Loucy (cell line): ENCODE data around the gene CTIF.

Experiments used
- H2AFZ ChIP-seq: fragments of 200-600 bp; sonication (generic); 2 replicates; pipeline ENCODE4 v1.6.0; 2016; ENCODE audit warnings: antibody characterized with exemption, mild to moderate bottlenecking, low read length, moderate library complexity
- H3F3A ChIP-seq: fragments of 200-600 bp; 2 replicates; pipeline ENCODE4 v1.6.0; 2016; ENCODE audit warnings: antibody characterized with exemption, low read depth, mild to moderate bottlenecking
- H3K27me3 ChIP-seq: fragments of 200-600 bp; sonication (generic); 2 replicates; pipeline ENCODE4 v1.6.1; 2014; ENCODE audit warnings: low read length, mild to moderate bottlenecking; ENCODE audit not compliant: insufficient read depth, poor library complexity, severe bottlenecking
- H3K36me3 ChIP-seq: fragments of 200-600 bp; sonication (generic); 2 replicates; pipeline ENCODE4 v1.6.1; 2016; ENCODE audit warnings: low read length; ENCODE audit not compliant: insufficient read depth
- H3K4me1 ChIP-seq: fragments of 200-600 bp; sonication (generic); 2 replicates; pipeline ENCODE4 v1.5.1; 2014; ENCODE audit warnings: low read length, mild to moderate bottlenecking; ENCODE audit not compliant: insufficient read depth, poor library complexity, severe bottlenecking
- H3K4me2 ChIP-seq: fragments of 200-600 bp; sonication (generic); 2 replicates; pipeline ENCODE4 v1.6.0; 2014; ENCODE audit warnings: antibody characterized with exemption, low read length, low read depth, mild to moderate bottlenecking; ENCODE audit not compliant: poor library complexity, severe bottlenecking
- H3K4me3 ChIP-seq: fragments of 200-600 bp; sonication (generic); 2 replicates; pipeline ENCODE4 v1.5.1; 2014; ENCODE audit warnings: low read length, mild to moderate bottlenecking, mixed read lengths; ENCODE audit not compliant: poor library complexity, severe bottlenecking
- H3K79me2 ChIP-seq: fragments of 200-600 bp; sonication (generic); 2 replicates; pipeline ENCODE4 v1.6.1; 2014; ENCODE audit warnings: low read length; ENCODE audit not compliant: insufficient read depth
- H3K9ac ChIP-seq: fragments of 200-600 bp; sonication (generic); 2 replicates; pipeline ENCODE4 v1.6.0; 2014; ENCODE audit warnings: mild to moderate bottlenecking, low read depth, low read length, moderate library complexity; ENCODE audit not compliant: poor library complexity, severe bottlenecking
- H3K9me2 ChIP-seq: fragments of 200-600 bp; sonication (generic); replicated peaks from 2 replicates; pipeline ENCODE4 v1.6.1; 2016; ENCODE audit warnings: low read depth, low read length, mixed read lengths
- H3K9me3 ChIP-seq: fragments of 200-600 bp; sonication (generic); 2 replicates; pipeline ENCODE4 v1.6.1; 2014; ENCODE audit warnings: mild to moderate bottlenecking, antibody characterized with exemption, low read length, low read depth; ENCODE audit not compliant: insufficient read depth
- H4K20me1 ChIP-seq: fragments of 200-600 bp; sonication (generic); 2 replicates; pipeline ENCODE4 v1.6.0; 2014; ENCODE audit warnings: antibody characterized with exemption, low read length, mild to moderate bottlenecking; ENCODE audit not compliant: insufficient read depth, poor library complexity, severe bottlenecking
- EZH2phosphoT487 ChIP-seq: fragments of 200-600 bp; IDR thresholded peaks from 2 replicates; pipeline ENCODE4 v1.6.1; 2018; ENCODE audit warnings: antibody characterized with exemption, mild to moderate bottlenecking, moderate library complexity, borderline replicate concordance
- TF ChIP-seq, protein P1 (sequence below): fragments of 200-600 bp; sonication (generic); conservative IDR thresholded peaks from 2 replicates; pipeline ENCODE4 v1.5.1; 2014; ENCODE audit warnings: mild to moderate bottlenecking, antibody characterized with exemption, low read length

CTIF gene

DNA sequence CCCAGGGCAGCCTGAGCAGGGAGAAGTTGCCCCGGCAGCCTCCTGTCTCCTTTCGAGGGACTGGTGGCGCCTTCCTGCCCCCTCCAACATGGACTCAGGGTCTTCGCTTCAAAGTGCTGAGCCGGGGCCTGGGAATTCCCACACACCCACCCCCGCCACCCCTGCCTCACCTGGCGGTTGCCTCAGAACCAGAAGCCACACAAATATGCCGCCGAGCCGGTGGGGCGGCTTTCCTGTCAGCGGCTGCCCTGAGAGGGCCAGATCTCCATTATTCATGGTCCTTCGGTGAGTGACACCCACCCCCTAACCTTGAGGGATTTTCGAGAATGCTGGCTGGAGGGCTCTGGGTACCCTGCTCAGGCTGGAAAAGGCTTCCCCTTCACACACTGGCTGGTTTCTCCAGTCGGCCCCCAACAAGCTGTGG lies 340.2 kb downstream of the CTIF start:
- Histone ChIP-seq H3K27me3 (no peaks in the 10 kb centered on the region), H3K9me3 (no peaks in the 10 kb centered on the region), H3F3A (no peaks in the 10 kb centered on the region), H3K9ac (no peak overlapping the region), H3K79me2 (no peaks in the 10 kb centered on the region), H3K4me1 (no peaks in the 10 kb centered on the region), H2AFZ (no peak overlapping the region), H4K20me1 (no peaks in the 10 kb centered on the region), H3K4me3 (no peak overlapping the region), H3K4me2 (no peak overlapping the region), H3K36me3 (no peaks in the 10 kb centered on the region), H3K9me2 (no peaks in the 10 kb centered on the region)
- TF ChIP-seq, protein P1, sequence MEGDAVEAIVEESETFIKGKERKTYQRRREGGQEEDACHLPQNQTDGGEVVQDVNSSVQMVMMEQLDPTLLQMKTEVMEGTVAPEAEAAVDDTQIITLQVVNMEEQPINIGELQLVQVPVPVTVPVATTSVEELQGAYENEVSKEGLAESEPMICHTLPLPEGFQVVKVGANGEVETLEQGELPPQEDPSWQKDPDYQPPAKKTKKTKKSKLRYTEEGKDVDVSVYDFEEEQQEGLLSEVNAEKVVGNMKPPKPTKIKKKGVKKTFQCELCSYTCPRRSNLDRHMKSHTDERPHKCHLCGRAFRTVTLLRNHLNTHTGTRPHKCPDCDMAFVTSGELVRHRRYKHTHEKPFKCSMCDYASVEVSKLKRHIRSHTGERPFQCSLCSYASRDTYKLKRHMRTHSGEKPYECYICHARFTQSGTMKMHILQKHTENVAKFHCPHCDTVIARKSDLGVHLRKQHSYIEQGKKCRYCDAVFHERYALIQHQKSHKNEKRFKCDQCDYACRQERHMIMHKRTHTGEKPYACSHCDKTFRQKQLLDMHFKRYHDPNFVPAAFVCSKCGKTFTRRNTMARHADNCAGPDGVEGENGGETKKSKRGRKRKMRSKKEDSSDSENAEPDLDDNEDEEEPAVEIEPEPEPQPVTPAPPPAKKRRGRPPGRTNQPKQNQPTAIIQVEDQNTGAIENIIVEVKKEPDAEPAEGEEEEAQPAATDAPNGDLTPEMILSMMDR: no peak
- no peak for TF ChIP-seq EZH2phosphoT487

DNA sequence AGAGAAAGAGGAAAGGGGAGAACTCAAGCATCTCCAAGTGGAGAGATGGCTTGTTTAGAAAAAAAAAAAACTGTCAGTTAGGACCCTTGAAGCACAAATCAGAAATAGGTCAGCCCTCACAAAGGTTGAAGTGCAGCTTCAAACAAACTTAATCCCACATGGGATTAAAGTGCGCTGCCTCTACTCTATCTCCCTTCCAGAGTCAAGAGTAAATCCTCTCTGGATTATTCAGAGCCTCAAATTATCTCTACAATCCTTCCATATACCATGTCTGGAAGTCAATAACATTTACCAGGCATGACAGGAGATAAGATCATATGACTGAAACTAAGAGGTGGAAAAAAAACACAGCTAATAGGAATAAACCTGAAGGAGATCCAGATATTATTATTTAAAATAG lies 342.1 kb downstream of the CTIF start:
- Histone ChIP-seq H3K36me3 (no peaks in the 10 kb centered on the region), H3K4me2 (no peak overlapping the region), H4K20me1 (no peaks in the 10 kb centered on the region), H3K27me3 (no peaks in the 10 kb centered on the region), H3K9ac (no peak overlapping the region), H3K9me2 (no peaks in the 10 kb centered on the region), H3K4me3 (no peak overlapping the region), H3K79me2 (no peaks in the 10 kb centered on the region), H3F3A (no peaks in the 10 kb centered on the region), H3K9me3 (no peaks in the 10 kb centered on the region), H2AFZ (no peak overlapping the region), H3K4me1 (no peaks in the 10 kb centered on the region)
- TF ChIP-seq, protein P1: no peak

GRCh38 chr18:48882379-48882778 lies 343.5 kb downstream of the CTIF start:
- Histone ChIP-seq H3K9me3 (no peaks in the 10 kb centered on the region), H3K9ac (no peak overlapping the region), H2AFZ (no peak overlapping the region), H3K4me2 (no peak overlapping the region), H4K20me1 (no peaks in the 10 kb centered on the region), H3K27me3 (no peaks in the 10 kb centered on the region), H3F3A (no peaks in the 10 kb centered on the region), H3K36me3 (no peaks in the 10 kb centered on the region), H3K4me1 (no peaks in the 10 kb centered on the region), H3K4me3 (no peak overlapping the region), H3K9me2 (no peaks in the 10 kb centered on the region), H3K79me2 (no peaks in the 10 kb centered on the region)
- TF ChIP-seq EZH2phosphoT487: no peak
- TF ChIP-seq, protein P1: no peak
